Loucy (cell line): ENCODE data around the gene GPC5.

ENCODE experiments used
- CTCF ChIP-seq: fragments of 200-600 bp; sonication (generic); conservative IDR thresholded peaks from 2 replicates; pipeline ENCODE4 v1.5.1; 2014; ENCODE audit warnings: mild to moderate bottlenecking, antibody characterized with exemption, low read length
- EZH2phosphoT487 ChIP-seq: fragments of 200-600 bp; IDR thresholded peaks from 2 replicates; pipeline ENCODE4 v1.6.1; 2018; ENCODE audit warnings: antibody characterized with exemption, mild to moderate bottlenecking, moderate library complexity, borderline replicate concordance

GRCh38 chr13:91567485-91568207 lies 169.2 kb downstream of the GPC5 start:
- no peak for TF ChIP-seq CTCF
- no peak for TF ChIP-seq EZH2phosphoT487
